ENCODE measurements around the gene PTPRN2. TPM values are rescaled to one million over a fixed set of nuclear protein-coding genes. Genes with fewer than 3 reads are reported as not detected.
"Not testable (repeated sequence)": the region's sequence is repeated elsewhere in the genome, so short reads cannot be mapped to it uniquely, and the experiment has no call there.

Gene PTPRN2
- total RNA-seq, 2 experiments from 2014 or later, result 7.0 to 7.2 TPM

- CTCF ChIA-PET, result not testable (repeated sequence)
Measured at GRCh38 chr7:158203948-158204347, 383.7 kb downstream of the PTPRN2 start.

GRCh38 chr7:158194365-158194900, 393.2 kb downstream of the PTPRN2 start:
- ChIA-PET POLR2A (no interaction called here), CTCF (no interaction called here)
- no peak for DNase-seq
- Mint-ChIP-seq H3K4me3 (no peak overlapping the region), H3K36me3 (ENCODE audit: low read depth) (no peaks in the 10 kb centered on the region), H3K27ac (no peak overlapping the region), H3K9me3 (ENCODE audit: insufficient read depth) (peaks cover 17% of the 10 kb centered on the region), H3K4me1 (ENCODE audit: low read depth) (no peaks in the 10 kb centered on the region), H3K27me3 (ENCODE audit: low read depth) (no peaks in the 10 kb centered on the region)
- ATAC-seq, result no peak

More at GRCh38 chr7:158203948-158204347, 383.7 kb downstream of the PTPRN2 start:
- H3K9me3 Mint-ChIP-seq (ENCODE audit: insufficient read depth); H3K4me1 Mint-ChIP-seq (ENCODE audit: low read depth); POLR2A ChIA-PET; ATAC-seq; H3K36me3 Mint-ChIP-seq (ENCODE audit: low read depth); H3K27ac Mint-ChIP-seq; H3K27me3 Mint-ChIP-seq (ENCODE audit: low read depth); DNase-seq; H3K4me3 Mint-ChIP-seq: not testable (repeated sequence)

- POLR2A ChIA-PET, result no interaction called here
- Mint-ChIP-seq H3K4me1 (ENCODE audit: low read depth) (no peaks in the 10 kb centered on the region), H3K36me3 (ENCODE audit: low read depth) (no peaks in the 10 kb centered on the region), H3K4me3 (no peak overlapping the region), H3K9me3 (ENCODE audit: insufficient read depth) (peaks cover 21% of the 10 kb centered on the region), H3K27me3 (ENCODE audit: low read depth) (no peaks in the 10 kb centered on the region), H3K27ac (no peak overlapping the region)
- CTCF ChIA-PET, result no interaction called here
- ATAC-seq, result no peak
- no peak for DNase-seq
Measured at GRCh38 chr7:158193446-158193845, 394.2 kb downstream of the PTPRN2 start.

- no peak for ATAC-seq
Measured at GRCh38 chr7:158192956-158193355, 394.7 kb downstream of the PTPRN2 start.

GRCh38 chr7:158192184-158192835, 395.3 kb downstream of the PTPRN2 start:
- ChIA-PET CTCF (no interaction called here), POLR2A (no interaction called here)
- Mint-ChIP-seq H3K4me1 (ENCODE audit: low read depth) (no peaks in the 10 kb centered on the region), H3K4me3 (no peak overlapping the region), H3K9me3 (ENCODE audit: insufficient read depth) (peaks cover 21% of the 10 kb centered on the region), H3K27ac (no peak overlapping the region), H3K36me3 (ENCODE audit: low read depth) (no peaks in the 10 kb centered on the region), H3K27me3 (ENCODE audit: low read depth) (no peaks in the 10 kb centered on the region)
- ATAC-seq (no peak), DNase-seq (no peak)

More at GRCh38 chr7:158192956-158193355, 394.7 kb downstream of the PTPRN2 start:
- Mint-ChIP-seq H3K27me3 (ENCODE audit: low read depth) (no peaks in the 10 kb centered on the region), H3K4me3 (no peak overlapping the region), H3K4me1 (ENCODE audit: low read depth) (no peaks in the 10 kb centered on the region), H3K9me3 (ENCODE audit: insufficient read depth) (peaks cover 21% of the 10 kb centered on the region), H3K36me3 (ENCODE audit: low read depth) (no peaks in the 10 kb centered on the region), H3K27ac (no peak overlapping the region)
- CTCF ChIA-PET, result no interaction called here
- POLR2A ChIA-PET, result no interaction called here
- DNase-seq, result no peak

- Mint-ChIP-seq H3K4me1 (ENCODE audit: low read depth) (no peaks in the 10 kb centered on the region), H3K4me3 (no peak overlapping the region), H3K27ac (no peak overlapping the region), H3K27me3 (ENCODE audit: low read depth) (no peaks in the 10 kb centered on the region), H3K9me3 (ENCODE audit: insufficient read depth) (peaks cover 18% of the 10 kb centered on the region), H3K36me3 (ENCODE audit: low read depth) (no peaks in the 10 kb centered on the region)
- ChIA-PET CTCF (no interaction called here), POLR2A (no interaction called here)
- no peak for DNase-seq
- no peak for ATAC-seq
Measured at GRCh38 chr7:158191671-158192070, 396.0 kb downstream of the PTPRN2 start.

- ATAC-seq, result no peak
- H3K36me3 Mint-ChIP-seq (ENCODE audit: low read depth), result no peaks in the 10 kb centered on the region
Measured at GRCh38 chr7:158190756-158191155, 396.9 kb downstream of the PTPRN2 start.

GRCh38 chr7:158188676-158189075, 398.9 kb downstream of the PTPRN2 start:
- Mint-ChIP-seq H3K27me3 (ENCODE audit: low read depth) (no peaks in the 10 kb centered on the region), H3K36me3 (ENCODE audit: low read depth) (no peaks in the 10 kb centered on the region), H3K4me1 (ENCODE audit: low read depth) (no peaks in the 10 kb centered on the region), H3K27ac (no peak overlapping the region), H3K4me3 (no peak overlapping the region), H3K9me3 (ENCODE audit: insufficient read depth) (peaks cover 4% of the 10 kb centered on the region)
- ChIA-PET POLR2A (no interaction called here), CTCF (no interaction called here)
- ATAC-seq, result no peak
- no peak for DNase-seq

More at GRCh38 chr7:158190756-158191155, 396.9 kb downstream of the PTPRN2 start:
- CTCF ChIA-PET, result no interaction called here
- Mint-ChIP-seq H3K27ac (no peak overlapping the region), H3K4me1 (ENCODE audit: low read depth) (no peaks in the 10 kb centered on the region), H3K9me3 (ENCODE audit: insufficient read depth) (peaks cover 14% of the 10 kb centered on the region), H3K4me3 (no peak overlapping the region), H3K27me3 (ENCODE audit: low read depth) (no peaks in the 10 kb centered on the region)
- DNase-seq, result no peak
- POLR2A ChIA-PET, result no interaction called here

- ATAC-seq (no peak), DNase-seq (no peak)
- POLR2A ChIA-PET, result no interaction called here
- Mint-ChIP-seq H3K4me3 (no peak overlapping the region), H3K27me3 (ENCODE audit: low read depth) (no peaks in the 10 kb centered on the region), H3K36me3 (ENCODE audit: low read depth) (no peaks in the 10 kb centered on the region), H3K27ac (no peak overlapping the region), H3K9me3 (ENCODE audit: insufficient read depth) (peaks cover 8% of the 10 kb centered on the region), H3K4me1 (ENCODE audit: low read depth) (no peaks in the 10 kb centered on the region)
- CTCF ChIA-PET, result no interaction called here
Measured at GRCh38 chr7:158187694-158187994, 400.0 kb downstream of the PTPRN2 start.

GRCh38 chr7:158186864-158187693, 400.5 kb downstream of the PTPRN2 start:
- ChIA-PET POLR2A (no interaction called here), CTCF (no interaction called here)
- ATAC-seq (no peak), DNase-seq (no peak)
- Mint-ChIP-seq H3K36me3 (ENCODE audit: low read depth) (no peaks in the 10 kb centered on the region), H3K4me3 (no peak overlapping the region), H3K27ac (no peak overlapping the region), H3K9me3 (ENCODE audit: insufficient read depth) (peaks cover 8% of the 10 kb centered on the region), H3K27me3 (ENCODE audit: low read depth) (no peaks in the 10 kb centered on the region), H3K4me1 (ENCODE audit: low read depth) (no peaks in the 10 kb centered on the region)

GRCh38 chr7:158186406-158186805, 401.2 kb downstream of the PTPRN2 start:
- POLR2A ChIA-PET, result no interaction called here
- no peak for ATAC-seq
- Mint-ChIP-seq H3K9me3 (ENCODE audit: insufficient read depth) (peaks cover 8% of the 10 kb centered on the region), H3K27me3 (ENCODE audit: low read depth) (no peaks in the 10 kb centered on the region), H3K36me3 (ENCODE audit: low read depth) (no peaks in the 10 kb centered on the region), H3K4me1 (ENCODE audit: low read depth) (no peaks in the 10 kb centered on the region), H3K4me3 (no peak overlapping the region), H3K27ac (no peak overlapping the region)
- CTCF ChIA-PET, result no interaction called here
- no peak for DNase-seq

GRCh38 chr7:158185653-158186052, 402.0 kb downstream of the PTPRN2 start:
- Mint-ChIP-seq H3K27ac (no peak overlapping the region), H3K36me3 (ENCODE audit: low read depth) (no peaks in the 10 kb centered on the region), H3K9me3 (ENCODE audit: insufficient read depth) (peaks cover 8% of the 10 kb centered on the region), H3K4me3 (no peak overlapping the region), H3K27me3 (ENCODE audit: low read depth) (no peaks in the 10 kb centered on the region), H3K4me1 (ENCODE audit: low read depth) (no peaks in the 10 kb centered on the region)
- CTCF ChIA-PET, result no interaction called here
- POLR2A ChIA-PET, result no interaction called here
- no peak for ATAC-seq
- DNase-seq, result no peak

All from activated CD8-positive, alpha-beta T cell treated with anti-CD3 and anti-CD28 coated beads, Interleukin-2, amount 10 ng/mL, durations not matched to agents 7 days and 5 days (primary cell).